T-helper 1 cell (primary cell): ENCODE measurements around the gene TTC23.
"Not testable (repeated sequence)": the region's sequence is repeated elsewhere in the genome, so short reads cannot be mapped to it uniquely, and the experiment has no call there.

Experiments
- DNase-seq, 5 donors: peaks; one replicate each; pipeline ENCODE4 v3.0.0-alpha.2; 2012 to 2020

The TTC23 gene

DNA sequence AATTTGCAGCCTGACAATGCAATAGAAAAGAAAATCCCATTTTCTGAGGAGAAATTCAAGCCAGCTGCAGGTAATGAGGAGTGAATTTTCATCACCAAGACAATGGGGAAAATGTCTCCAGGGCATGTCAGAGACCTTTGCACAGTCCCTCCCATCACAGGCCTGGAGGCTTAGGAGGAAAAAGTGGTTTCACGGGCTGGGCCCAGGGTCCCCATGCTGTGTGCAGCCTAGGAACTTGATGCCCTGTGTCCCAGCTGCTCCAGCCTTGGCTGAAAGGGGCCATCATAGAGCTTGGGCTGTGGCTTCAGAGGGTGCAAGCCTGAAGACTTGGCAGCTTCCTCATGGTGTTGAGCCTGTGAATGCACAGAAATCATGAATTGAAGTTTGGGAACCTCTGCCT, 57.2 kb downstream of the TTC23 start:
- not testable (repeated sequence) for DNase-seq

DNA sequence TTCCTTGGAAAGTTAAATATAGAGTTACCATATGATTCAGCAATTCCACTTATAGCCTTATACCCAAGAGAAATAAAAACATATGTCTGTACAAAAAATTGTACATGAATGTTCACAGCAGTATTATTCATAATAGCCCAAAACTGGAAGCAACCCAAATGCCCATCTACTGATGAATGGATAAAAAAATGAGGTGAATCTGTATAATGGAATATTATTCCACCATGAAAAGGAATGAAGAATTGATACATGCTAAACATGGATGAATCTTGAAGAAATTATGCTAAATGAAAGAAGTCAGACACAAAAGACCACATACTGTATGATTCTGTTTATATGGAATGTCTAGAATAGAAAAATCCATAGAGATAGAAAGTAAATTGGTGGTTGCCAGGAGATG, 61.4 kb downstream of the TTC23 start:
- DNase-seq: no peak

DNA sequence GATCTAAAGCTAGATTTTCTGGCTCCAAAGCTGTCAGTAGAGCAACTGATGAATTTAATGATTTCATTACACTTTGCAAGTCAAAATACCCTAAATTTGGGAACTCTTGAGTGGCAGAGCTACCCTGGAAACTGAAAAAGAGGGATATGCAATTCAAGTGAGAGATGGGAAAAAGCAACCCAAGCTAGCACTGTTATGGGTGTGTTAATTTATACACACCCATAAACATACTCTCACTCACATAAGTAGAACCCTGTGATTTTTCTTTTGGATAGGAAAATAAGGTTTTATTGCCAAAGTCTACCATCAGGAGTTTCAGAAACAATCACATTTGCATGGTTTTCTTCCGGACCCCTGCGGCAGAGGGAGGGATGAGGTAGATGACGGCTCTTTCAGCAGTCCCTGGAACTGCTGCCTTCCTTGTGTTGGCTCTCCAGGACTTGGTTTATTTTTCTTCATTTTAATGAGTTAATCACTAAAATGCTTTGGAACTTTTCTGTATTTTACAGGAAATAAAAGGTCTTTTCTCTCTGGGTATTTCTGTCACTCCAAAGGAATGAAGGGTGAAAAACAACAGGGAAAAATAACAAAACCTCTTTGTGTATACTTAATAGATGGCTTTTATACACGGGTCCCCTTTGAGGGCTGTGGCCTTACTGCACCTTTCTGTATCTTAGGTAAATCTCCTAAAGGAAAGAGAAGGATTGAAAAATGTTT, 63.8 kb downstream of the TTC23 start:
- DNase-seq: no peak

DNA sequence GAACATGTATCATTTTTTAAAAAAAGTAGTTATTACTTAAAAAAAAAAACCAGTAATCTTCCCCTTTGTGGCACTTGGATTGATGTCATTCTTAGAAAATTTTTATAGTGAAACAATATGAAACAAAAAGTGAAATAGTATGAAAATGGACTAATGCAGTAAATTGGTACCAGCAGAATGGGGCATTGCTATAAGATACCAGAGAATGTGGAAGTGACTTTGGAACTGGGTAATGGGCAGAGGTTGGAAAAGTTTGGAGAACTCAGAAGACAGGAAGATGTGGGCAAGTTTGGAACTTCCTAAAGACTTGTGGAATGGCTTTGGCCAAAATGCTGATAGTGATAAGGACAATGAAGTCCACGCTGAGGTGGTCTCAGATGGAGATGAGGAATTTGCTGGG, 66.6 kb downstream of the TTC23 start:
- DNase-seq: no peak

DNA sequence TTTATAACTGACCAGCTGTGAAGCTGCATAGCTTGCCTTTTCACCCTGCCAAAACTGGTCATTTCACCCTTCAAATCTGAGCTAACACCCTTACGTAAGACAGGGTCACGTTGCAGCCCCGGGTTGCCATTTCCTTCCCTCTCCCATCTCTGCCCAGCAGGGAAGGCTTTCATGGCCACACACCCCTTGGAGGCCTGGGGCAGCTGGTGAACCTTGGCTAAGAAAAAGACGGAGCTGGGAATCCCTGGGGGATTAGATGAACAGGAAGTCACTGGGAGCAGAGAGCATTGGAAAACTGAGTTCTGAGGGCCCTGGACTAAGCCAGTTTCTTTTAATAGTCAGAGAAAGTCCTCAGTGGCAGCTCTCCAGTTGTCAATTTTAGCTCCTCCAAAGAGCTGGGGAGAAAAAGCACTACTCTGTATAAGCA, 67.8 kb downstream of the TTC23 start:
- DNase-seq: no peak

DNA sequence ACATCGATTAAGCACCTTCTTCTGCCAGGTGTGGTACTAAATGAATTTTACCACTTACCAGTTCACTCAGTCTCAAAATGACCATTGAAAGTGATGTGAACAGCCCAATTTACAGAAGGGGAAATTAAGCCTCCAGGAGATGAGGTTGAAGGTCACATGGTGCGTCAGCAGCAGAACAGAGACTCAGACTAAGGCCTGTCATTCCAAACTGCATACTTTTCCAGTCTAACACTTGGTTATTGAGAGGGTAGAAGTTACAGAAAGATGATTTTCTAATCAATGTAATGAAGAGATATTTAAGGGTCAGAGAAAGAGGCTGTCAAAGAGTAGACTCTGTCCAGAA, 68.4 kb downstream of the TTC23 start:
- DNase-seq: no peak

DNA sequence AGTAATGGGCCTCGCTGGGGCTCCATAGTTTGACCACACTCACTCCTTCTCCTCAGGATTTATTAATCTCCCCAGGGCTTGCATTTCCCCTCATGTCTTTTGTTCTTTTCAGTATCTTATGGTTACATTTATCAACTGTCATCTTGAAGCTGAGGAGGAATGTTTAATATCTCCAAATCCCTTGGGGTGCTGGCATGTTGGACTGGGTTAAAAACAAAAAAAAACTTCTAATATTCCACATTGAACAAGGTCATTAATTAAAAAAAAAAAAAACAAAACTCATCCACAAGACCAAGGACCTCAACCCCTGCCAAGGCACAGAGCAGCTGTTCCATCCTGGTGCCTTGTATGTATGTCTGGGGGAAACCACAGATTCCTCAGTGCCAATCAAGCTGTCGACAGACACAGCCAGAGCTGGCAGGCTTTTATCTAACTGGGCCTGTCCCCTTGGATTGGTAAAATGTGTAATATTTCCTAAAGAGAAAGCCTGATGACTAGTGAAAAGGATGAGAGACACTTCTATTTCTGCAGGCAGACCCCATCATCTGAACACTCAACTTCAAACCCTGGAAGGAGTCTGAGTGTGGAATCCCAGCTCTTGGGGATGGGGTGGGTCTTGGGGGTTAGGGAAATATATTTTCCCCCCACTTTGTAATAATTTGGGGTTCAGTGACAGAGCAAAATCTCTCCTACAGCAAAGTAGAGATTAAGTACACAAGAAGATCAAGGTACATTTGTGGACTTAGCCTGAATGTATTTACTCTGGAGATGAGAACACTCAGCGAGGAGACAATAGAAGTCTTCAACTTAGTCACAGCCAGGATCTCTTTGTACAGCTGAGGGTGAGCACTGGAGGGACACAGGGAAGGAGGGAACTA, 69.1 kb downstream of the TTC23 start:
- no peak for DNase-seq

DNA sequence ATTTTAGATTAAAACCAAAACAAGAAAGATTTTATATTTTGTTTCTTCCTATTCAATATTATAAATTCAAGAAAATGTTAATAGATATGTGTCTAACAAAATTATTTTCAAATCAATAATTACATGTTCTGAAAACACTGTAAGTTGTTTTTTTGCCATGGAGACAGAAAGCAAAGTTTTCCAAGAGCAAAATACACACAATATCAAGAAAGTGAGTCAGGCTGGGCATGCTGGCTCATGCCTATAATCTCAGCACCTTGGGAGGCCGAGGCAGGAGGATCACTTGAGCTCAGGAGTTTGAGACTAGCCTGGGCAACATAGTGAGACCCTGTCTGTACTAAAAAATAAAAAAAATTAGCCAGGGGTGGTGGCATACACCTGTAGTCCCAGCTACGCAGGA, 71.7 kb downstream of the TTC23 start:
- DNase-seq: no peak

DNA sequence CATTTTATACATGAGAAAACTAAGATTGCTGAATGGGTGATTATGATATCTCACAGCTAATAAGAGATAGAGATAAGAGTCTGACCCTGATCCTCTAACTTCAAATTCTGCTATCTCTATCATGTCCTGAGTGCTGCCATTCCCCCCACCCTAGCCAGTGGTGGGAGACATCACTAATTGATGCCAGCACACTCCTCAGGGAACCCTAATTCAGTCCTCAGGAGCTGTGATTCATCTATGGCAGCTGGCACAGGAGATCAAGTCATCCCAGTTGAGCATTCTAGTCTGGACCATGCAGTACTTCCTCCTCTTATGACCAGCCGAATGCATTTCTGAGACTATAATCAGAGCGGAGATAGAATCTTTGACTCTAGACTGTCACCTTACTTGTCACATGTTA, 72.6 kb downstream of the TTC23 start:
- no peak for DNase-seq

DNA sequence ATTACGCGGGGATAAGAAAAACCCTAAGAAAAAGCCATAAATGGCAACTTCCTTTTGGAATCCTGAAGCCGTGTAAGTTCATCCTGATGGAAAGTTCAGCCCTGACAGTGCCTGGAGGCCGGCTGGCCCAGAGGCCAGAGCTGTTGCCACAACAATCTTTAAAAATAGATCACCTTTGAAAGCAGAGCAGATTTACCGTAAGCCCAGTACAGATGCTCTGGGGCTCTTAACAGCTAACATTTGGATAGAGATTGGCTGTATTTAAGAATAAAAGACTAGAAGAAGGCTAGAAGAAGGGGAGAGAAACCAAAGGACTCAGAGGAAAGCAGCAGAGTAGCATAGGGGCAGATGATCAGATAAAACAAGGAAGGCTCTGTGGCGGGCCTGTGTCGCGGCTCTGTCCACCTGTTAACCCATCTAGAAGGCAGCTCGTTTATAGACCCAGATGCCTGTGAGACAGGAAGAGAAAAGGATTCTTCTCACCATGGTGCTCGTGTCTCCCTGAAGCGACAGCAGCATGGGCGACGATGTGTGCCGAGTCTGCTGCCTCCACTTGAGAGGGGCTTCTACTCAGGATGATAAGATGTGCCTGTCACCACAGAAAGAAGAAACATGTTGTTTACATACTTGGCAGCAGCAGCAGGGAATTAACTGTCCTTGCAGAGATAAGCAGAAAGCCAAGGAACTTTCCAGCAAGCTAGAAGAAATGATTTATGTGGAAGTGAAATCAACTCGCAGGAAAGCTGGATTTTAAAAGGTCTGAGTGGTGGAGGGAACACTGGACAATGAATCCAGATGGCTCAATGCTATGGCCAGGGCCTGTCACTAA, 74.6 kb downstream of the TTC23 start:
- DNase-seq: no peak

DNA sequence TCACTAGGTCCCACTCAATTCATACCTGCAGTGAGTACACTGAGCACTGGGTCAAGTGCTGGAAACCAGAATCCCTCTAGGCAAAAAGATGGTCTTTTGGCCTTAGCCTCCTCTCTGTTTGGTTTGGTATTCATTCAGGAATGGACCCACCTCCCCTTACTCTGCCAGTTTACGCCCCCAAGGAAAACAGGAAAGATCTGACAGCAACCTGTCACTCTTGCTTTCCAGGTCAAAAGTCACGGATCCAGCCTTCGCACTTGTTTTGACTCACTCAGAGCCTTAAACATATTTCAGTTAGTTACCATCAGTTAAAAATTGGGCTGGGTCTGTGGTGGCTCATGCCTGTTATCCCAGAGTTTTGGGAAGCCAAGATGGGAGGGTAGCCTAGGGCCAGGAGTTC, 76.4 kb downstream of the TTC23 start:
- no peak for DNase-seq

DNA sequence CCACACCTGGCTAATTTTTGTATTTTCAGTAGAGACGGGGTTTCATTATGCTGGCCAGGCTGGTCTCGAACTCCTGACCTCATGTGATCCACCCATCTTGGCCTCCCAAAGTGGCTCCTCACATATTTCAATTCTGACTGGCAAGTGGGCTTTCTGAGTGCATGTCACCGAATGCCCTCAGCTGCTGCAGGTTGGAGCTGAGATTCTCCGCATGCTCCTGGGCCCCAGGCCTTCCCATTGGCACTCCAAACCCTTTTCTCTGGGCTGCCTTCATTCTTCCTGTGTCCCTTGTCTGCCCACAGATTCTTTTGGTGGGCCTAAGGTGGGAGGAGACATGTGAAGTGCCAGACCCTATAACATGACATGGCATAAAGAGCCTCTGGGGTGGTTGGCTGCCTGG, 77.2 kb downstream of the TTC23 start:
- DNase-seq: no peak

DNA sequence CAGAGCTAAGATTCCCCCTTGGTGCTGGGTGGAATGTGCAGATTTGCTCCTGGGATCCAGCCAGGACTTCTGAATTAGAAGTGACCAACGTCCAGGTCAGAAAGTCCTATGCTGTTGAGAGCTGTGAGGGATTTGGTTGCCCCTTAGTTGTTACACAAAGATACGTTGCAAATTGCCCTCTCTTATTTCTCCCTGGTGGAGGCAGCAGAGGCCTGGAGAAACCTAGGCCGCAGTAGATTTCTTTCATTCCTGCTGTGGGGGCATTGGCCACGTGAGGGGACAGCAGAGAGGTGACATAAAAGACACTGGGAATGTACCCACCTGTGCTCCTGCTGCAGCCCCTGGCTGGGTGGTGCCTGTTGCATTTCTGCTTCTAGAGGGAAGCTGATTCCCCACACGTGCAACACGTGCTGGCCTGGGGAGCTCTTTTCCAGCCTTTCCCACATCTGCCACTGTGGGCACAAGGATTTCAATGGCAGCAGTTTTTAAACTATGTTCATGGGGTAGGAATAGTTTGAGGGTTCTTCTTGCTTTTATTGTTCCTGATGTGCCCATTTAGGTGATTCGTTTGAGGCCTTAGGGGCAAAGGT, 78.8 kb downstream of the TTC23 start:
- no peak for DNase-seq

DNA sequence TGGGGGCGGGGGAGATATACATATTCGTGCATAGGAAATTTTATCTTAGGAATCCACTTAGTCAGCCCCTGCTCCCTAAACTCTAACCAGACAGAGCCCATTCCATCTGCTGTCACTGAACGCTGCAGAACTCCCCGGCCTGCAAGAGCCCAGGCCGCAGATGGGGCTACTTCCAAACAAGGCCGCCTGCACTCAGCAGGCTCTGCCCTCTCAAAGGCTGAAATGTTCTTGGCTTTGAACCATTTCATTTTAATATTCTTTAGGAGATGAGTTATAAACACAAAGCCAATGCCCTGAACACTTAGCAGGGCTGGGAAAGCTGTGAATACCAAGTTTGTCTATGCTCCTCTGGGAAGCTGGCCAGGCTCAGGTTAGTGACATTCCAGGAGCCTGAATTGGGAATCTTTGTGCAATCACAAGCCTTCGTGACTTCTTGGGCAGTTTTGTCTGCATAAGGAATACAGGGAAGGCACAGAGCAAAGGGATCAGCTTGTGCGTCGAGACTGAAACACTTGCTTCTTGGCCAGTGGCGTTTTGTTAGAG, 79.5 kb downstream of the TTC23 start:
- DNase-seq: no peak

DNA sequence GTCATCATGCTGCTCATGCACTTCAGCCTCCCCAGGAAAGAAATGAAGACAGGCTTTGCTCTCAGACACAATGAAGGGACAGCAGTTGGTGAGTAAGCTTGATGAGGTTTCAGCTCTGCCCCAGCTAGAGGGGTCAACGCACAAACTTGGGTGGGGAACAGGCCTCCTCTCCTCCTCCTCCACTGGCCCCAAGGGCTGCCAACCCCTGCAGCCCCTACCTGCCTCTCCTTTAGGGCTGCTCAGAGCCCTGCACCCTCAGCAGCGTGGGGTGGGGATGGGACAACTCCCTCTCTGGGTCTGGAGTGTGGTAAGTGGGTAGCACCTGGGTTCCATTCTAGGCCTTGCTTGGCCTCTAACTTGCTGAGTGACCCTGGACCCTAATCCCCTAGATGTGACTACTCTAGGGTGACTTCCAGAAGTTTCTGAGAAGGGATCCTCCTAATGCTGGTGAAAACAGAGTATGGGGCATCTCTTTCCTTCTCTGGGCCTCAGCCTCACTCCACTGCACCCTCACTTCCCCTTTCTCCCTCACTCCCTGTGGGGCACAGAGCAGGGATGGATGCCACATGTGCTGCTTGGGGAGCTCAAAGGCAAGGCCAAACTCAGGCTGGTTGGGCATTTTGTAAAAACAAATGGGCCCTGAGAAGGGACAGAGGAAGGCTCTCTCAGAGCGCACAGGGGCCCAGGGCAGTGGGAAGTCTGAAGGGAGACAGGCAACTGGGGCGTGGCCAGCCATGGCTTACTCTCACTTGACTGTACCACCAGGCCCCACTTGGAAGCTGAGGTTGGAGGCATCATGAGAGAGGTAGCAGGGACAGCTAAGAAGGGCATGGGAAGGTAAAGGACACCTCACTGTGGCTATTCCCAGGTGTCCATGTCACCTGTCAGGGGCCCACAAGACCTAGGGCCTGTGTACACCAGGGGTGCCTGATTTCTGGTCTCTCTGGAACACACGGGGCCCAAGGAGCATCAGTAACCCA, 80.5 kb downstream of the TTC23 start:
- DNase-seq: no peak

DNA sequence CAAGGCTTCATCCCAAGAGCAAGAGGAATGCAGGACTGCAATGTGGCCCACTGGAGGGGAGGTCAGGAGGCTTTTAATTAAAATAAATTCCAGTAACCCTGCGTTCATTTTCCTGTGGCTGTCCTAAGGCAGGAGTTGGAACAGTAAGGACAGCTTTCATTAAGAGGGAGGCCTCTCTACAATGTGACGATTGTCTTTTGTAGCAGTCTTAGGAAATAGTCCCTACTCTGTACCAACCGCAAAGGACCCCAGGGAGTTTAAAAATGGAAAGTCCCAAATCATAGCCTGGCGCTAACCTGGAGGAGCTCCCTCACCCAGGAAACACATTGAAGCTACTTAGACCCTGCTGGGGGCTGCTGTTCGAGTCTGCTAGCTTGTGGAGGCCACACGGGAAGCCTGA, 81.7 kb downstream of the TTC23 start:
- no peak for DNase-seq

DNA sequence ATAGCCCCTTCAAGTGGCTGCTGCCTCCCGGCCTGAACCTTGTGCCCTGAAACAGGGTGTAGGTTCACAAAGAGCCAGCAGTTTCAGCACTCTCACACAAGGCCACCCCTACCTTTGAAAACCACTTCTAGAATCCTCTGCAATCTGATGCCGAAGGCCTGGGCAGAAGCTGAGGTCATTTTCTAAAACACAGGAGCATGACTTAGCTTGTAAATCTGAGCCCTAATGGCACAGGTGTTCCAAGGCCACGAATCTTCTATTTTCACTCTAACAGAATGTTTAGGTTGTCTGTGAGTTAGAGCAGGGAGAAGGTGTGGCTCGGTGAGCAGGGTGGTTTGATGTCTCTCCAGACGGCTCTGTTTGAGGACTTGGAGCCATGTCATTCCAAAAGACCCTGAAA, 82.2 kb downstream of the TTC23 start:
- DNase-seq: no peak

DNA sequence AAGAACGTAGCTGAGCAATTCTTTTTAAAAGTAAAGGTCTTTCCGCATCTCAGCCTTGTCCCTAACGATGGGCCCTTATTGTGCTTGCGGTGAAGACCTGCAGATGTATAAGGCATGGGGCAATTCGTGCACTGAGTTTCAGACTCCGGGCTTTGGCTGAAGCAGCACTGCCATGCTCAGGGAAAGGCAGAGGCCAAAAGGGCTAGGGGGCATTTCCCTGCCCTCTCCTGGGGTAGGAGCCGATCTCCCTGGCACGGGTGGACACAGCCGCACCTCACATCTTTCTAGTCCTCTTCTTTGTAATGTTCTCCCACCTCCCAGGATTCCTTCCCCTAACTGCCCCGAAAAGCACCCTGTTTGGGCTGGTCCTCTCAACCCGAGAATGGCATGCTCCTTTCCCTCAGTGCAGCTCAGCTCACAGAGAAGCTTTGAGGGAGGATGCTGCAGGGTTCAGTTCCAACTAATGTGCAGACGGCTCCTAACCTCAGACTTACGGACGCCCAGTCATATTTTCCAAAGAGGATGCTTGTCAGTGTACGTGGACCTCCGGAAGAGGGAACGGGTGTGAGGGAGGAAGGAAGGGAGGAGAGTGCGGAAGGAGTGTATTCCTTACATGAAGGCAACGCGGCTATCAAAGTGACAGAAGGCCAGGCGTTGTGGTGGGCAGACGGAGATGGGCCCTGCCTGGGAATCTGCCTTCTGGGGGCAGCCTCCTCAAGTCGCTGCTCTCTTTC, 83.3 kb downstream of the TTC23 start:
- no peak for DNase-seq

DNA sequence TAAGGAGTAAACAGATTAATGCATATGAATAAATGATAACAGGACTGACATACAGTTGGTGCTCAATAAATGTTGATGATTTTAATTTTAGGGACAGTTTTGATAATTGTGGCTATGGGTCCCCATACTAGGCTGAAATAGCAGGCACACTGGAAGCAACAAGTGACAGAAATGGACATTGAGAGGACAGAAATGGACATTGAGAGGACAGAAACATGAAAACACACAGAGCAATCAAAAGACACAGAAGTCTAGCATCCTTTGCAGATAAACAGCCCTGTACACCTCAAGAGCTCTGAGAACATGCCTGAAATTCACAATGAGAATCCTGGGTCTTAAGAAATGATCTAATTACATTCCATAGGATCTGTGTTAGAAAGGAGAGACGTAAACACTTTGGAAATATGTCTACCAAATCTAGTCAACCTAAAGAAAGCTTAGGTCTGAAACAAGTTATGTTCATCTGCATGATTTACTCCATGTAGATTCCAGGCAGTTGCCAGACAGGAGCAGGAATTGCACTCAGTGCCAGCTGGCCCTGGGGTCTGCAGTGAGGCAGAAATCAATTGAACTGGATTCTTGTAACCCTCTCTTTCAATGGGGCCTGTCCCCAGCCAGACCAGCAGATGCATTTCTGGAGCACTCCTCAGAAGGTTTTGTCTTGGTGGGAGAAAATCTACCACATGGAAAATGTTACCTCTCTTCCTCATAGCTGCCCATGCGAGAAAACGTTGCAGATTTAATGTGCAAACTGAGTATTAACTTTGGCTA, 84.2 kb downstream of the TTC23 start:
- DNase-seq: no peak

DNA sequence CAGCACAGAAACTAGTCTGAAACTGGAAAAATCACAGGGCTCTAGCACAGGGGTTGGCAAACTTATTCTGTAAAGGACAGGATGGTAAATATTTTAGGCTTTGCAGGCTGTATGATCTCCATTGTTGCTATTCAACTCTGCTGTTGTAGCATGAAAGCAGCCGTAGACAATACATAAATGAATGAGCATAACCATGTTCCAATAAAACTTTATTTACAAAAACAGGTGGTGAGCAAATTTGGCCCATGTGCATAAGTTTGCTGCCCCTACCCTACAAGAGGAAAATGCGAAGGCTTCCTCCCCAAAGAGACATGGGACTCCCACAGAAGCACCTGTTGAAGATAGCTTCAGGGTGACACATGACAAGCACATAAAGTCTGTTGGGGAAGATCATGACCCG, 85.3 kb downstream of the TTC23 start:
- no peak for DNase-seq
